ENCODE results near the gene AMDHD1.
"Not testable (repeated sequence)": the region's sequence is repeated elsewhere in the genome, so short reads cannot be mapped to it uniquely, and the experiment has no call there.

AMDHD1 gene

GRCh38 chr12:95963096-95963495, 20.0 kb downstream of the AMDHD1 start:
- DNase-seq (ENCODE audit: low read depth, low spot score): no peak

- no peak for DNase-seq (ENCODE audit: low read depth, low spot score)
These were observed 23.2 kb downstream of the AMDHD1 start for GRCh38 chr12:95966287-95966870.

DNA sequence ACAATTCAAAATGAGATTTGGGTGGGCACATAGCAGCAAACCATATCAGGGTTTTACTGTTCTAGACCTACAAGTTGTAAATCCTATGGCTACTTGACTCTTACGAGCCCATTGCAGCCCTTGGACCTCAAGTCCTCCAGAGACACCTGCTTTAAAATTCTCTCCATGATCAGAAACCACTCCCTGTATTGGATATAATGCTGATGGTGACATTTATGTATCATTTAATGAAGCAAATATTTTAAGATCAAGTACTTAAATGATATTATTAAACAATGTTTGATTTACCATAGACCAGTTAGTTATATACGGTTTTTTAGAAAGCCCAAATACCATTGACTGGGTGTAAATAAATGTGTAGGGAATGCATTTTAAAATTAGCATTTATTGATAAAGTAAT, 24.2 kb downstream of the AMDHD1 start:
- no peak for DNase-seq (ENCODE audit: low read depth, low spot score)

DNA sequence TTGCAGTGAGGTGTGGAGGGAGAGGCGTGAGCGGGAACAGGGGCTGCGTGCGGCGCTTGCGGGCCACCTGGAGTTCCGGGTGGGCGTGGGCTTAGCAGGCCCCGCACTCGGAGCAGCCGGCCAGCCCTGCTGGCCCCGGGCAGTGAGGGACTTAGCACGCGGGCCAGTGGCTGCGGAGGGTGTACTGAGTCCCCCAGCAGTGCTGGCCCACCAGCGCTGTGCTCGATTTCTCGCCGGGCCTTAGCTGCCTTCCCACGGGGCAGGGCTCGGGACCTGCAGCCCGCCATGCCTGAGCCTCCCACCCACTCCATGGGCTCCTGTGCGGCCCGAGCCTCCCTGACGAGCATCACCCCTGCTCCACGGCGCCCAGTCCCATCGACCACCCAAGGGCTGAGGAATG, 26.0 kb downstream of the AMDHD1 start:
- DNase-seq (ENCODE audit: low read depth, low spot score): not testable (repeated sequence)

DNA sequence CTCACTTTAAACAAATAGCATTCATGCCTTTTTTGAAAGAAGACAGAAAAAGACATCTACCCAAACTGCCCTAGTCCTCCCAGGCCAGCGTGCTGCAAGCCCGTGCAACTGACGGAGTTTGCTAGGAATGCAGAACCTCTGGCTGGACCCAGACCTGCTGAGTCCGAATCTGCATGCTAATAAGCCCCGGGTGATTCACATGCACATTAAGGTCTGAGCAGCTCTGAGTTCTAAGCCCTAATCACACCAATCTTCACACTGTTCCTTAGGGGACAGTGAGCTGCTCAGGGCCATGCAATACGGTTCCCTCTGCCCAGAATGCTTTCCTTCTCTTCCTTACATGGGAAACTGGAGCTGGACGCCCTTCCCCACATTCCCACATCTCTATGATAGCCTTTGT, 27.8 kb downstream of the AMDHD1 start:
- DNase-seq (ENCODE audit: low read depth, low spot score): peak; percentile 42

GRCh38 chr12:95972832-95973456, 29.8 kb downstream of the AMDHD1 start:
- DNase-seq (ENCODE audit: low read depth, low spot score): no peak

DNA sequence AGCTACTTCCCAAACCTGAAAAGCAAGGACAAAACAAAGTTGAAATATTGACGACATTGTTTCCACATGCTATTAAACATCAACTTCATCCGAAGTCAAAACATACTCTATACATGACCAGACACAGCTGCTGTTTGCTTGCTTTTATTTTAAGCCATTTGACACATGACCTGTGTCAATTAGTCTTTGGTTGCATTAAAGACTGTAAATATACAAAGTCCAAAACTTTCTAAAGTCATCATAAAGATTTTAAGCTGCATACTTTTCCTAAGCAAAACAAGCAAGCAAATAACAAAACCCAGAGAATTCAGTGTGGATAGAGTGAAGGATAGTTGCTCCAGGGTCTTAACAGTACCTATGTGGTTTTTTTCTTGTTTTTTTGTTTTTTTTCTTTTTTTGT, 31.2 kb downstream of the AMDHD1 start:
- no peak for DNase-seq (ENCODE audit: low read depth, low spot score)

GRCh38 chr12:95975491-95975890, 32.4 kb downstream of the AMDHD1 start:
- no peak for DNase-seq (ENCODE audit: low read depth, low spot score)

GRCh38 chr12:95976416-95976832, 33.3 kb downstream of the AMDHD1 start:
- DNase-seq (ENCODE audit: low read depth, low spot score): peak; percentile 48

- no peak for DNase-seq (ENCODE audit: low read depth, low spot score)
These were observed 34.7 kb downstream of the AMDHD1 start for GRCh38 chr12:95977764-95978305.

- no peak for DNase-seq (ENCODE audit: low read depth, low spot score)
These were observed 35.2 kb downstream of the AMDHD1 start for GRCh38 chr12:95978351-95978750.

GRCh38 chr12:95978774-95979173, 35.6 kb downstream of the AMDHD1 start:
- no peak for DNase-seq (ENCODE audit: low read depth, low spot score)

- no peak for DNase-seq (ENCODE audit: low read depth, low spot score)
These were observed 37.3 kb downstream of the AMDHD1 start for GRCh38 chr12:95980437-95980836.

DNA sequence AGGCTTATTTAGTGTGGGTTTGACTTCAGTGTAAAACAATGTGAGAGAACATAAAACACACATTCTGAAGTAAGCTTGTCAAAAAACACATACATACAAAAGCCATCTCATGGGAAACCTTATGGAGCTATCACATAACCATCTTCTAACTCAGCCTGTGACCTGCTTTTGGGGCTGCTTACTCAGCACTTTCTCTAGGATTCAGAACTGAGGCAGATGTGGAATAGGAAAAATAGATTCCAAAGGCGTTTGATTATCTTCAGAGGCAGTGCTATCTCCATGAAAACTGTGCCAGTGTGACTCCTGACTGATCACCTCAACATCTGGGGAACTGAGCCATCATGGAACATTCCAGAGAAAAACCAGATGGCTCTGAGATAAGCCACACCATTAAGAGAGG, 39.5 kb downstream of the AMDHD1 start:
- no peak for DNase-seq (ENCODE audit: low read depth, low spot score)

DNA sequence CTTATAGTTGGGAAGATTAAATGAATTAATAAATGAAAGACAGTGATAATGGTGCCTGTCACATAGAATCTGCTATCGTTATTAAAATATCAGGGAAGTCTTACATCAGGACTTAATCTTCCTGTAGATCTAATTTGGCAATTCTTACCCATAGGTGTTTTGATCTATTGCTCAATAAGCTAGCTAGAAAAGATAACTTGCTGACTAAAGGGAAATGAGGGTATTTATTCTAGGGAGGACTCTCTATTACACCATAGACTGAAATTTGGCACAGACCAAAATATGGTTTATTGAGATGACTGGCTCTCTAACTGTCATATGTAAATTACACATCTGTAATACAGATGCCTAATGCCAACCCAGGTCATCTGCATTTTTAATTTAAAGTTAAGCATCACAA, 41.6 kb downstream of the AMDHD1 start:
- DNase-seq (ENCODE audit: low read depth, low spot score): no peak

DNA sequence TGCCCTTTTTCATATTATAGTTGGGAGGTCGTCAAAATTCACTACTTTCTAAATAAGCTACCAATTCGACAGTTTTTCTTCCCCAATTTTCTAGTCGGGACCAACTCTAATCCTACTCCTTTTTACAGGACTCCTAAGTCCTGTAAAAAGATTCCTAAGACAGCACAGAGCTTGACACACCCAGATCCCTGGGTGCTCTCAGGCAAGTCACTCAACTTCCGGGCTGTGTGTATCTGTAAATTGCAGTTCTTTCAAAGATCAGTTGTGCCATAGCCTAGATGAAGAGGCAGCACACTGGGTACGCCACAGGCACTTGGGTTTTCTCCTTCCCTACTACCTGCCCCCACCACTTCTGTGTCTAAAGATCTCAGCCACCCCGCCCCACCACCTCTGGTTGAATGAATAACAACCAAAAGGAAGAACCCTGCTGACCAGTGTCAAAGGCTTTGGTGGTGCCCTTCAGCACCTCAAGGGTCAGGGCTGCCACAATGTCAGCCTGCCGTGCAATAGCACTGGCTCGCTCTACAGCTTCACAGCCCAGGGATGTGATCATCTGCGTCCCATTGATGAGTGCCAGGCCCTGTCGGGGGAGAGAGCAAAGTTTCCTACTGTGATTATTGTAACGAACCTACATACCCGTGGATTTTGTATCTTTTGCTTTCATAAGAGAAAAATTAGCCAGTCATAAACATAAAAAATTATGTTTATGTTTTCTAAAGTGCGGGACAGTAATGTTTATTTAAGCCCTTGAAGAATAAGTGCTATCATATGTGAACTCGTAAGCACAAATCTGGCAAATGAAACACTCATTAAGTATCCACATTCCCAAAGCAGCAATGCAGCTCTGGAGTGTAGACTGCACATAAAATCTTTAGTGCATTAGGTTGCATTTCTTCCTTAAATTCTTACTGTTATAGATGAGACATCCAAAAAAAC, 43.8 kb downstream of the AMDHD1 start:
- no peak for DNase-seq (ENCODE audit: low read depth, low spot score)

- no peak for DNase-seq (ENCODE audit: low read depth, low spot score)
These were observed 45.6 kb downstream of the AMDHD1 start for GRCh38 chr12:95988506-95989275.

DNA sequence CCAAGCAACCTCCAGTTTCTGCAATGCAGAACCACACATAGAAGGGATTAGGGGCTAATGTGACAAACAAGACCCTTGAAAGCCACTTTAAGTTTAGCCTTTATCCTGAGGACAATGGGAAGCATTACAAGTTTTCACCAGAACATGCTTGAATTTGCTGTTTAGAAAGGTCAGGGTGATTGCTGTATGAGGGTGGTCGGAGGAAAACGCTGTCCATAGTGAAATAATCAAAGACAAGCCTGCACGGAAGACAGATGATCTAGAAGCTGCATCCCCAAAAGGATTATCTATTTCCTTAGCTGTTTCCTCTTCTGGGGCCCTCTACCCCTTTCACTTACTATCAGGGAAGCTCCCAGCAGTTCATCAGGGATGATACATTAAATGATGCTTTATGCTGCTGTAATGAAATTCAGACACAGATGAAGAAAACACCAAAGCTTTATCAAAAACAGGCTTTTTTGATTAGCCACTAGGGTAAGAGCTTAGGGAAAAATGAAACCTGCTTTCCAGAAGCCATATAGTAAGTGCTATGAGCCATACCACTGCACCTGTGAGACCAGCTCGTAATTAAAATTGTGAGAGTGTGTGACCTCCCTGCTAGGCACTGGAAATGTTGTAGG, 46.5 kb downstream of the AMDHD1 start:
- DNase-seq (ENCODE audit: low read depth, low spot score): no peak

DNA sequence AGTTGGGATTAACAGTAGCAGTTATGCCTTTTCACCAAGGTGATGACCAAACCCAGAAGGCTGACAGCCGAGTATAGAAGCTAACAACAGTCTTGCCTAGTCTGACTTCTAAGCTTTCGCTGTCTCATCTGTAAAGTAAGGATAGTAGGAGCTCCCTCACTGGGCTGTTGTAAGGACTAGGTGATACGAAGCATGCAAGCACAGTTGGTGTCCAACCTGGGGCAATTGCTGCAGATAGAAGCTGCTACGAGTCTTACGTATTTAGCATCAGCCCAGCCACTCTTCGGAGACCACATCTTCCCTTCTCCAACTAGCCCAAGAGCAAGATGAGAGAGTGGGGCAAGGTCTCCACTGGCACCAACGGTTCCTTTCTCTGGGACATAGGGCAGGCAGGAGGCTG, 47.0 kb downstream of the AMDHD1 start:
- no peak for DNase-seq (ENCODE audit: low read depth, low spot score)

DNA sequence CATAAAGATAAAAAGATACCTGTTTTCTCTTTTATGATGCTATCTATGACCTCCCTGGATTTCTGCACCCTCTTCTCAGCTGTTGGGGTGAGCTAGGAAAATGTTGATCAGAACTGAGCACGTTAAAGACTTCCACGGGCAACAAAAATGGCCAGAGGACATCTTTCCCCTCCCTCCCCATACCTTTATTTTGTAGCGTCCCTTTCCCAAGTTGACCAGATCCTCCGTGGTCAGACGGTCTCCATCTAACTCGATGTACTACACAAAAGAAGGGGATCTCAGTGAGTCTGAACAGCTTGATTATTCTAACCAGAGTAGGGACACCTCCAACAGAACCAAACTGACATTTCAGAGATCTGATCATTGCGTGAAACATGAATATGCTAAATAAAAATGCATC, 50.8 kb downstream of the AMDHD1 start:
- no peak for DNase-seq (ENCODE audit: low read depth, low spot score)

DNA sequence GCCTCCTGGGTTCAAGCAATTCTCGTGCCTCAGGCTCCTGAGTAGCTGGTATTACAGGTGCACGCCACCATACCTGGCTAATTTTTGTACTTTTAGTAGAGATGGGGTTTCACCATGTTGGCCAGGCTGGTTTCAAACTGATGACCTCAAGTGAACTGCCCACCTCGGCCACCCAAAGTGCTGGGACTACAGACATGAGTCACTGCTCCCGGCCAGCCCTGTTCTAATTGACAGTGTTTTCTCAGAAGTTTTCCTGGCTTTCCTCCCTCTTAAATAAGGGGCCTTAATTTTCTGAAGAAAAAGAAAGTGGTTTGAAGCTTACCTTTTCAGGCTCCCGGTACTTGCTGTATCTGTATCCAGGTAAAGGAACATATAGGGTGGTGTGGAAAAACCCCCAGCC, 51.3 kb downstream of the AMDHD1 start:
- peak; percentile 39 for DNase-seq (ENCODE audit: low read depth, low spot score)
